ACHN (cell line): ENCODE results near the gene AMER1.
"Not testable (repeated sequence)": the region's sequence is repeated elsewhere in the genome, so short reads cannot be mapped to it uniquely, and the experiment has no call there.

Experiments used
- DNase-seq: peaks from one replicate; pipeline ENCODE4 v3.0.0-alpha.2; 2015
- in situ Hi-C: cut with HindIII; loops from 2 replicates; pipeline ENCODE4 v1.10.0; 2017; ENCODE audit warnings: low sequenced_read_pairs, low pct_ligation_motif_present, low pct_unique_long_range_greater_than_20kb

AMER1 gene

GRCh38 chrX:64205441-64205734 lies at the start of gene AMER1:
Gene AMER1 (minus strand): TSS chrX:64205708. CDS start chrX:64193286, 12,422 bp downstream.
- in situ Hi-C loops, result no loop called here
- no peak for DNase-seq

GRCh38 chrX:64230123-64230970 lies 24.8 kb upstream of the AMER1 start, which contains the start of gene ASB12:
Gene ASB12 (minus strand): TSS chrX:64230607. CDS start chrX:64225650, 4,957 bp downstream.
- DNase-seq, result no peak
- in situ Hi-C loops, result no loop called here

- in situ Hi-C loops, result no loop called here
- no peak for DNase-seq
Observed at GRCh38 chrX:64229154-64229553, 23.6 kb upstream of the AMER1 start.

GRCh38 chrX:64218023-64218422 lies 12.5 kb upstream of the AMER1 start:
- no peak for DNase-seq
- in situ Hi-C loops, result no loop called here

GRCh38 chrX:64213989-64214388 lies 8.5 kb upstream of the AMER1 start:
- in situ Hi-C loops, result not testable (repeated sequence)

GRCh38 chrX:64206556-64207162 lies 1.2 kb upstream of the AMER1 start:
- in situ Hi-C loops, result no loop called here
- no peak for DNase-seq

More at GRCh38 chrX:64213989-64214388, 8.5 kb upstream of the AMER1 start:
- peak; percentile 7 for DNase-seq

- in situ Hi-C loops, result no loop called here
- peak; percentile 84 for DNase-seq
Observed at GRCh38 chrX:64205735-64206501, 410 bp upstream of the AMER1 start.

- DNase-seq, result peak; percentile 19
- in situ Hi-C loops, result no loop called here
Observed at GRCh38 chrX:64204701-64205440, 637 bp downstream of the AMER1 start.

- no peak for DNase-seq
- in situ Hi-C loops, result no loop called here
Observed at GRCh38 chrX:64204252-64204651, 1.3 kb downstream of the AMER1 start.

- no peak for DNase-seq
- in situ Hi-C loops, result no loop called here
Observed at GRCh38 chrX:64202808-64203325, 2.6 kb downstream of the AMER1 start.

GRCh38 chrX:64198036-64198435 lies 7.5 kb downstream of the AMER1 start:
- no peak for DNase-seq
- in situ Hi-C loops, result no loop called here

GRCh38 chrX:64196606-64197005 lies 8.9 kb downstream of the AMER1 start:
- no peak for DNase-seq
- in situ Hi-C loops, result no loop called here

GRCh38 chrX:64195862-64196261 lies 9.6 kb downstream of the AMER1 start:
- in situ Hi-C loops, result no loop called here
- DNase-seq, result no peak

GRCh38 chrX:64192673-64193072 lies 12.8 kb downstream of the AMER1 start:
- DNase-seq, result no peak
- in situ Hi-C loops, result no loop called here

- no peak for DNase-seq
- in situ Hi-C loops, result no loop called here
Observed at GRCh38 chrX:64192040-64192439, 13.5 kb downstream of the AMER1 start.

- in situ Hi-C loops, result no loop called here
- DNase-seq, result no peak
Observed at GRCh38 chrX:64191281-64192010, 14.1 kb downstream of the AMER1 start.

- no peak for DNase-seq
- in situ Hi-C loops, result no loop called here
Observed at GRCh38 chrX:64190136-64190740, 15.3 kb downstream of the AMER1 start.

- DNase-seq, result no peak
Observed at GRCh38 chrX:64188901-64189300, 16.6 kb downstream of the AMER1 start.

More at GRCh38 chrX:64188901-64189300, 16.6 kb downstream of the AMER1 start:
- in situ Hi-C loops, result no loop called here
